Adipocyte (in vitro differentiated cells): ENCODE data around the gene IL17D.
"Not testable (repeated sequence)": the region's sequence is repeated elsewhere in the genome, so short reads cannot be mapped to it uniquely, and the experiment has no call there.

ENCODE experiments used
- DNase-seq: peaks from one replicate; pipeline ENCODE4 v3.0.0-alpha.2; 2015; ENCODE audit warnings: low read depth
- H3K27me3 ChIP-seq: replicated peaks from 2 replicates; pipeline ENCODE4 v1.7.0; 2013; ENCODE audit warnings: mild to moderate bottlenecking, low read length, moderate library complexity; ENCODE audit not compliant: control insufficient read depth, insufficient read depth
- H3K36me3 ChIP-seq: 2 replicates; pipeline ENCODE4 v1.7.0; 2013; ENCODE audit warnings: low read length, mild to moderate bottlenecking, moderate library complexity; ENCODE audit not compliant: control insufficient read depth, insufficient read depth, severe bottlenecking
- H3K4me1 ChIP-seq: 2 replicates; pipeline ENCODE4 v1.7.0; 2013; ENCODE audit warnings: mild to moderate bottlenecking, low read length, moderate library complexity; ENCODE audit not compliant: control insufficient read depth, insufficient read depth
- H3K4me3 ChIP-seq: 2 replicates; pipeline ENCODE4 v1.7.0; 2013; ENCODE audit warnings: mild to moderate bottlenecking, low read length, moderate library complexity
- H3K9ac ChIP-seq: 2 replicates; pipeline ENCODE4 v1.7.0; 2013; ENCODE audit warnings: mild to moderate bottlenecking, low read length, moderate library complexity
- H3K9me3 ChIP-seq: 2 replicates; pipeline ENCODE4 v1.7.0; 2013; ENCODE audit warnings: mild to moderate bottlenecking, low read length, moderate library complexity; ENCODE audit not compliant: control insufficient read depth

Gene IL17D

GRCh38 chr13:20720499-20720898 lies 17.0 kb downstream of the IL17D start:
- no peak for DNase-seq

GRCh38 chr13:20721058-20721453 lies 17.6 kb downstream of the IL17D start:
- H3K4me3 ChIP-seq: no peak overlapping the region
- H3K4me1 ChIP-seq: peaks cover 10% of the 10 kb centered on the region

More at GRCh38 chr13:20720499-20720898, 17.0 kb downstream of the IL17D start:
- no peaks in the 10 kb centered on the region for H3K36me3 ChIP-seq
- H3K9me3 ChIP-seq: no peaks in the 10 kb centered on the region
- no peak overlapping the region for H3K9ac ChIP-seq
- peaks cover 10% of the 10 kb centered on the region for H3K4me1 ChIP-seq
- no peaks in the 10 kb centered on the region for H3K27me3 ChIP-seq
- no peak overlapping the region for H3K4me3 ChIP-seq

GRCh38 chr13:20721454-20722357 lies 18.2 kb downstream of the IL17D start:
- no peaks in the 10 kb centered on the region for H3K9me3 ChIP-seq
- peak; percentile 72 for DNase-seq
- H3K36me3 ChIP-seq: no peaks in the 10 kb centered on the region
- no peaks in the 10 kb centered on the region for H3K27me3 ChIP-seq
- H3K9ac ChIP-seq: no peak overlapping the region
- peaks cover 10% of the 10 kb centered on the region for H3K4me1 ChIP-seq
- H3K4me3 ChIP-seq: peak overlapping the region; percentile 65

More at GRCh38 chr13:20721058-20721453, 17.6 kb downstream of the IL17D start:
- H3K9ac ChIP-seq: no peak overlapping the region
- no peaks in the 10 kb centered on the region for H3K9me3 ChIP-seq
- no peak for DNase-seq
- H3K27me3 ChIP-seq: no peaks in the 10 kb centered on the region
- no peaks in the 10 kb centered on the region for H3K36me3 ChIP-seq

GRCh38 chr13:20727856-20728255 lies 24.4 kb downstream of the IL17D start:
- peaks cover 7% of the 10 kb centered on the region for H3K4me1 ChIP-seq
- peaks cover 4% of the 10 kb centered on the region for H3K36me3 ChIP-seq
- H3K27me3 ChIP-seq: no peaks in the 10 kb centered on the region
- no peak for DNase-seq
- no peaks in the 10 kb centered on the region for H3K9me3 ChIP-seq
- no peak overlapping the region for H3K4me3 ChIP-seq
- no peak overlapping the region for H3K9ac ChIP-seq

- Histone ChIP-seq H3K4me1 (peaks cover 7% of the 10 kb centered on the region), H3K36me3 (peaks cover 4% of the 10 kb centered on the region), H3K9me3 (no peaks in the 10 kb centered on the region), H3K9ac (no peak overlapping the region), H3K27me3 (no peaks in the 10 kb centered on the region), H3K4me3 (no peak overlapping the region)
- no peak for DNase-seq
These were observed 25.2 kb downstream of the IL17D start for GRCh38 chr13:20728579-20729311.

GRCh38 chr13:20729633-20730585 lies 26.4 kb downstream of the IL17D start:
- H3K27me3 ChIP-seq: no peaks in the 10 kb centered on the region
- no peak overlapping the region for H3K9ac ChIP-seq
- H3K4me3 ChIP-seq: no peak overlapping the region
- H3K36me3 ChIP-seq: peaks cover 4% of the 10 kb centered on the region
- no peaks in the 10 kb centered on the region for H3K9me3 ChIP-seq
- DNase-seq: no peak
- H3K4me1 ChIP-seq: peaks cover 7% of the 10 kb centered on the region

GRCh38 chr13:20738616-20739015 lies 35.1 kb downstream of the IL17D start:
- no peaks in the 10 kb centered on the region for H3K9me3 ChIP-seq
- H3K27me3 ChIP-seq: no peaks in the 10 kb centered on the region
- no peak for DNase-seq
- no peaks in the 10 kb centered on the region for H3K4me1 ChIP-seq
- no peak overlapping the region for H3K4me3 ChIP-seq
- H3K36me3 ChIP-seq: peaks cover 8% of the 10 kb centered on the region
- no peak overlapping the region for H3K9ac ChIP-seq

GRCh38 chr13:20740021-20740420 lies 36.5 kb downstream of the IL17D start:
- Histone ChIP-seq H3K4me1 (no peaks in the 10 kb centered on the region), H3K9me3 (no peaks in the 10 kb centered on the region), H3K4me3 (no peak overlapping the region), H3K9ac (no peak overlapping the region), H3K36me3 (peaks cover 8% of the 10 kb centered on the region), H3K27me3 (no peaks in the 10 kb centered on the region)
- DNase-seq: no peak

- H3K9me3 ChIP-seq, H3K36me3 ChIP-seq, H3K4me1 ChIP-seq, H3K27me3 ChIP-seq, H3K4me3 ChIP-seq, H3K9ac ChIP-seq, DNase-seq: not testable (repeated sequence)
These were observed 40.4 kb downstream of the IL17D start for GRCh38 chr13:20743830-20744404.

- DNase-seq: no peak
- no peak overlapping the region for H3K4me3 ChIP-seq
- H3K36me3 ChIP-seq: peaks cover 4% of the 10 kb centered on the region
- H3K27me3 ChIP-seq: no peaks in the 10 kb centered on the region
- H3K4me1 ChIP-seq: no peaks in the 10 kb centered on the region
- no peak overlapping the region for H3K9ac ChIP-seq
- peaks cover 30% of the 10 kb centered on the region for H3K9me3 ChIP-seq
These were observed 45.9 kb downstream of the IL17D start for GRCh38 chr13:20749377-20749776.
